GM11168 (cell line): ENCODE measurements around the gene CAMK1G.

ENCODE experiments used
- in situ Hi-C: fragments of 300-500 bp; cut with MboI; formaldehyde crosslinking; loops from one replicate; pipeline ENCODE4 v1.12.0; 2022; ENCODE audit warnings: low sequenced_read_pairs; ENCODE audit not compliant: unreplicated experiment

The CAMK1G gene

GRCh38 chr1:209629621-209630382 lies 46.3 kb downstream of the CAMK1G start:
- in situ Hi-C loops, result loop anchor here (5.0 kb wide), 1 partner anchor 38 kb away; no protein-coding TSS in a partner anchor

GRCh38 chr1:209630383-209631225 lies 47.1 kb downstream of the CAMK1G start:
- in situ Hi-C loops, result loop anchor here (5.0 kb wide), 1 partner anchor 38 kb away; no protein-coding TSS in a partner anchor

DNA sequence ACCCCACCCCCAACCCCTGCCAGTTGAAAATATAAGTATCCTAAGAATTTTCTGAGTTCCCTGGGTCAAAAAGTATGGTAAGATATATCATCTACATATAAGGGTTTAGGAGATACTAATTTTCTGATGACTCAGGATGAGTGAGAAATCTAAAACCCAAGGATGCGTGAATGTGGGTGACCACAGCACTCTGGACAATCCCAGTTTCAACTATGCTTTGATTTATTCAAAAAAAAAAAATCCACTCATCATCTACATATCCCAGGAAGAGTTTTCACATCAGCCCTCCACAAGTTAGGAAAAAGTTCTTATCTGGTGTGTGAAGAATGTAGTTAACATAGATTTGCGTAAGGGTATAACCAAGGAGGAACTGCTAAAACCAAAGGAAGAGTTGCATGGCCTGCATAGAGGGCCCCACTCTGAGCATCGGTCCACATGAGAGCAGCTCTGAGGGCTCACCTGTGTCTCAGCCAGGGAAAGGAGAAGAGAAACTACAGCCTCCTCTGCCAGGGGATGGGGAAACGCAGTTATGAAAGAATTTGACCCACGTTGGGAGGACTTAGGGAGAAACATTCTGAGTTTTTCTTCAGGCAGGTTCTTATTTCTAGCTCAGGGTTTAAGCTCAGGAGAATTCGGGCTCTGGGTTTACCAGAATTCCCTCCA lies 50.0 kb downstream of the CAMK1G start:
- in situ Hi-C loops, result loop anchor here (5.0 kb wide), 1 partner anchor 41 kb away; no protein-coding TSS in a partner anchor

- in situ Hi-C loops, result loop anchor here (5.0 kb wide), 1 partner anchor 42 kb away; no protein-coding TSS in a partner anchor
Measured at GRCh38 chr1:209634005-209634737, 50.7 kb downstream of the CAMK1G start.

DNA sequence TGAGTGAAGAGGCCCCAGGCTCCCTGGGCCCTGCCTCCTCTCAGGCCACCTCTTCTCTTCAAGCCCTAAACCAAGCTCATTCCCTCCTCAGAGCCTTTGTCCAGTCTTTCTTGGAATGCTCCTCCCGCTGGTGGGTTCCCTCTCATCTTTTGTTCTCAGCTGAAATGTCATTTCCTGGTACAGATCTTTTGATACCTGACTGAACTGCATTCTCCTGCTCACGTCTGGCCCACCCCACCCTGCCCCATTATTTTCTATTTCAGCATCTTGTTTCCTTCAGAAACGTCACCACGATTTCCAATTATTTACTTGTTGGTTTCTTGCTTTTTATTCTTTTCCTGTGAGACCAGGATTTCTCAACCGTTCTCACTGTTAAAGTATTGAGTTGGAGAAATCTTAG lies 52.3 kb downstream of the CAMK1G start:
- in situ Hi-C loops, result no loop called here

DNA sequence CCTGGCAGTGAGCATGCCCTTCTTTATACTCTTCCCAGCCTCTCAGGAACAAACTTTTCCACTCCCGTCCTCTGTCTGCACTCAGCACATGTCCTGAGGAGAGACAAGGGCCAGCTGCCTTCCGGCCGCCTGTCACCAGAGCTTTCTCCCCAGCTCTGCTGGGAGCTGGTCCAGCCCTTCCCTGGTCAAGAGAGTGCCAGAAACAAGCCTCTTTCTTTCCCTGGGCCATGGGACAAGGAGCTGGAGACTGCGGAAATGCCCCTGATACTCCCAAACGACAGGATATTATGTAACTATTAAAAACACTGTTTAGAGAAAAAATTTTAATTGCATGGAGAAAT lies 58.3 kb downstream of the CAMK1G start:
- in situ Hi-C loops, result no loop called here

- in situ Hi-C loops, result no loop called here
Measured at GRCh38 chr1:209642816-209643215, 59.3 kb downstream of the CAMK1G start.

DNA sequence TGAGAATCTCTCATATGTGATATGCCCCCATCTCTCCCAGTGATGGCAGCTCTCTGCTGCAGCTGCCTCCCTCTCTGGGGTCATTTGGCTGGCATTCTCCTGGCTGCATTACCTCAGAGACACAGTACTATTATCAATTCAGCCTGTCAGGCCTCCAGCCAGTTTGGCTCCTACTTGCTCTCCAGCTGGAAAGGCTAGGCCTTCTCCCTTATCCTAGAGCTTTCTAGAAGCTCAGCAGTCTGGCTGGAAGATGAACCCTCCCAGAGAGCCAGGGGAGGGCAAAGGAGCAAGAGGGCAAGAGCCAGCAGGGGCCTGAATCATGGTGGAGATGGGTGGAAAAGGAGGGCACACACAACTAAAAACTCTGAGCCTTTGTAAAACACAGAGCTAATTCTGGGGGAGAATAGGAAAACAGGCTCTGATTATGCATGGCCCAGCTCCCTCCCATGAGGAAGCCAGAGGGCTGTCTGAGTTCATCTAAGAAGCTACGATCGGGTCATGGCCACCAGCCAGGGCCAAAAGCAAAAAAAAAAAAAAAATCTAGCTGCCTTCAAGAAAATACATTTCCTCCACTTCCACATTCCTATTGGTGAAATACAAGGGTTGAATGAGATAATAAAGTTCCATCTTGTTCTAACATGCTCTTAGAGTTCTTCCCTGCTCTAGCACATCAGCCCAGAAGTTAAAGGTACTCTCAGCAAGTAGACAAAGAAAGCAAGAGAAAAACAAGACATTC lies 59.9 kb downstream of the CAMK1G start:
- in situ Hi-C loops, result no loop called here

DNA sequence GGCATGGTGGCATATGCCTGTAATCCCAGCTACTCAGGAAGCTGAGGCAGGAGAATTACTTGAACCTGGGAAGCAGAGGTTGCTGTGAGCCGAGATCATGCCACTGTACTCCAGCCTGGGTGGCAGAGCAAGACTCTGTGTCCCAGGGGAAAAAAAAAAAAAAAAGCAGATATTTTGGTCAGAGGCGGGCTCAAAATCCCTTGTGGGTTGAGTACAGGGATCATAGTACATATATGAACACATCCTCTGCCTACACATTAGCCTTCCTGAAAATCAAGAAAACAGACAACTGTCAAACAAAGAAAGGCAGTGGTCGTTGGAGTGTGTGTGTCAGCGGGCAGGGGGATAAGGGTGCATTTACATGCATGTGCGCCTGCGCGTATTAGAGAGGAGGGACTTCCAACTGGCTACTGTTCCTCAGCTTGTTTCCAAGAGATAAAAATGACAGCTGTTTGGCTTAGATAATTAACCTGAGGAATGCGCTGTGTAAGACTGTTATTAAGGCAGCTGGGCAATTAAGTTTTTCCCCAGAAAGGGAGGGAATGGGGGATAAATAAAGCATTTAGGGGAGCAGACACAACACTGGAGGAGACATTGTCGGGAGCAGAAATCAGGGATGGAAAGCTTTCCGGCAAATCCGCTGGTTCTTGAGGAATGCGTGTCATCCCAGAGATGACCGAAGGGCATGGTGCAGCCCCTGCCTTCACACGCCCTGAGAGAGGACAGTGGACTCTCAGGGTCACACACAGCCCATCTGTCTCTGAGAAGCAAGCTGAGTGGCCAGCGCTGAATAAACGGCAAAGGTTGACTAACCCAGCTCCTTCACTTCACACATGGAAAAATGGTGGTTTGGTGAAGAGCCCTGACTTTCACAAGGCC lies 62.3 kb downstream of the CAMK1G start:
- in situ Hi-C loops, result no loop called here

DNA sequence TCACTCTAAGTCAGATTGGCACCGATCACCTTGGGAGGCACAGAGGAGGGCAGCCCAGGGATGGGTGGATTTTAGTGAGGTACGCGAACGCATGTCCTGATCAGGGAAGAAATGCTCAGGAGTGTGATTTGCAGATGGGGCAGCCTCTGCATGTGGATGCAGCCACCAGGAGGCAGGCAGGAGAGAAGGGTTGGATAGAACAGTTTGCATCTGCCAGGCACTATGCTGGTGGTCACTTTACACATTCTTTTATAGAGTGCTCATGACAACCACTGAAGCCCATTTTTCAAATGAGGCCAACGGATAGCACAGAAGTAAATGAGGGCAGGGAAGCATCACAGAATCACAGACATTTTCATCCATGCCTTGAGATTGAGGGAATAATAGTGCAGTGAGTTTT lies 63.0 kb downstream of the CAMK1G start:
- in situ Hi-C loops, result no loop called here

DNA sequence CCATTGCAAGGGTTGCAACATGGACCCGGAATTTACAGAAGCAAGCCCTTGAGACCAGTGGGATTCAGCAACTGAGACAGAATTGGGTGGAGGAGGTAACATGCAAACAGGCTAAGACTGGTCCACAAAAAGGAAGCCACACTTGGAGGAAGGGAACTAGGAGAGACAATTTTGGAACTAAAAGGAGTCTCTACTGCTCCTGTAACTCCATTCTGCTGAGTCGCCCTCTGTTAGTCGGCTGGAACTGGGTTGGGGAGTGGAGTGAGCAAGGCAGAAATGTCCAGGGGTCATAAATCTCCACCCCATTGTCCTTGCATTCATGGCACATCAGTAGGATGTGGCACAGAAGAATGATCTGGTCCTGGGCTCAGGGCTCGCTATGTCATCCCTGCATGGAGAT lies 63.6 kb downstream of the CAMK1G start:
- in situ Hi-C loops, result no loop called here

GRCh38 chr1:209648346-209648745 lies 64.8 kb downstream of the CAMK1G start:
- in situ Hi-C loops, result no loop called here

GRCh38 chr1:209648931-209649776 lies 65.6 kb downstream of the CAMK1G start:
- in situ Hi-C loops, result no loop called here

- in situ Hi-C loops, result no loop called here
Measured at GRCh38 chr1:209650454-209650853, 66.9 kb downstream of the CAMK1G start.

GRCh38 chr1:209651138-209651587 lies 67.6 kb downstream of the CAMK1G start:
- in situ Hi-C loops, result no loop called here

DNA sequence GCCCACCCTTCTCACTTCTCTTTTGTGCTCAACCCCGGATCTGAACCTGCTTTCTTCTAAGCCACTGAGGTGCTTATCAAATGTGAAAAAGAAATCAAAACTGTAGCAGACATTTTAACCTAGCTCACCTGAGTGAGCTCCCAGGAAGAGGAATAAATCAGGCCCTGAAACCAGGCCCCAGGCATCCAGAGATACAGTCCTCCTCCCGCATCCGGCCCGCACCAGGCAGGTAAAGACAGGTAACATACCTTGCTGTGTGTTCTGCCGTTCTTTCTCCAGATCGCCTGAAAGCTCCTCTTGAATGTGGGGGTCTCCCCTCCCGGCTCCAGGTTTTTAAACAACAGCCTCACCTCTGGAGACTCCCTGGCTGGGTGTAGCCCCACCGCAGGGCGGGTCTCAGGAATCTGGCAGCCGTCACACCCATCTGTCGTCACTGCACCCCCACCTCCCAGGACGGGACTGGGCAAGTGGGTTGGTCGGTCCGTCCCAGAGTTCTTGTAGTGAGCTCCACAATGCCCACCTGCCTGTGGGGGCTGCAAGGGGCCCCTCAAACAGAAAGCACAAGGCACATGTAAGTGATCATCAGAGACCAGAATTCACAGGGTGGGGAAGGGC lies 68.7 kb downstream of the CAMK1G start, which contains the start of gene LAMB3:
TSS of gene LAMB3 (minus strand) at position 305 of the 615 bp plus-strand sequence. CDS start 1,481 bp downstream, outside the sequence.
- in situ Hi-C loops, result no loop called here

DNA sequence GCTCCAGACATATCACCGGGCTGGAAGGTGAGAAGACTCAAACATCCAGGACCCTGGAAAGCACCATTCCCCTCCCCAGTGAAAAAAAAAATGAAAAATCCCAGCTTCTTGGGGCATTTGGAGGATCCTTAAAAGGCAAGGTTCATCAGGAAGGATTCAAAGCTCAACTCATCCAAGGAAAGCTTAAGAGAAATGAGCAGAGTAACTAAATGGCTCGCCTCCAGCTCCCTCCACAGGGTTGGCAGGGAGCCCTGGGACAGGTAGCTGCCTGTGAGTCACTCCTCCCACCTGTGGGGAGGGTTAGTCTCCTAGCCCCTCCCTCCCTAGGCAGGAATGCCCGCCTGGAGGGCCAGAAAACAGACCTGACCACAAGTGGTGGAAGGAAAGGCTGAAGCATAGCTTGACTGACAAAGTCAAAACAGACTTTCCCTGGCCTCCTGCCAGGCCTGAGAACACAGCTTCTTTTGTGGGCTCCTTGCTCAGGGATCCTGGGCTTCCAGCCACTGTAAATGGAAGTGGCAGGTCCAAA lies 69.4 kb downstream of the CAMK1G start:
- in situ Hi-C loops, result no loop called here
